ENCODE data around the gene C2orf15. TPM values are rescaled to one million over a fixed set of nuclear protein-coding genes. Genes with fewer than 3 reads are reported as not detected.
"Not testable (repeated sequence)": the region's sequence is repeated elsewhere in the genome, so short reads cannot be mapped to it uniquely, and the experiment has no call there.

The C2orf15 gene
- total and polyA plus RNA-seq, 12 donors: 0.35 to 2.2 (median 1.1) TPM; not detected in 1

DNA sequence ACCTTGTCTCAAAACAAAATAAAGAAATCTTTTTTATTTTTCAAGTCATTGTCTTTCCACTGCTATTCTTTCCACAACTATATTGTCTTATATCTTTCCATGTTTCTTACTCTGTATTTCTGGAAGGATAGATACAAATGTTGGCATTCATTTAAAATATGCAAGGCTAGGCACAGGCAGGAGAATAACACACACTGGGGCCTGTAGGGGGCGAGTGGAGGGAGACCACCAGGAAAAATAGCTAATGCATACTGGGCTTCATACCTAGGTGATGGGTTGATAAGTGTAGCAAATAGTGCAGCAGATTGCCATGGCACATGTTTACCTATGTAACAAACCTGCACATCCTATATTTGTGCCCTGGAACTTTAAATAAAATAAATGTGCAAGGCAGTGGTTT is 49.0 kb downstream of the C2orf15 start:
- no peak for DNase-seq
- no peaks in the 10 kb centered on the region for H3K9me3 ChIP-seq (replicated peaks in 1 of 3)
- no peak overlapping the region for H3K27ac ChIP-seq
- intact Hi-C loops (cut with DNase I): no loop called here
- no peak for TF ChIP-seq POLR2A (IDR thresholded peaks at IDR 0.05)
- TF ChIP-seq, protein P1, sequence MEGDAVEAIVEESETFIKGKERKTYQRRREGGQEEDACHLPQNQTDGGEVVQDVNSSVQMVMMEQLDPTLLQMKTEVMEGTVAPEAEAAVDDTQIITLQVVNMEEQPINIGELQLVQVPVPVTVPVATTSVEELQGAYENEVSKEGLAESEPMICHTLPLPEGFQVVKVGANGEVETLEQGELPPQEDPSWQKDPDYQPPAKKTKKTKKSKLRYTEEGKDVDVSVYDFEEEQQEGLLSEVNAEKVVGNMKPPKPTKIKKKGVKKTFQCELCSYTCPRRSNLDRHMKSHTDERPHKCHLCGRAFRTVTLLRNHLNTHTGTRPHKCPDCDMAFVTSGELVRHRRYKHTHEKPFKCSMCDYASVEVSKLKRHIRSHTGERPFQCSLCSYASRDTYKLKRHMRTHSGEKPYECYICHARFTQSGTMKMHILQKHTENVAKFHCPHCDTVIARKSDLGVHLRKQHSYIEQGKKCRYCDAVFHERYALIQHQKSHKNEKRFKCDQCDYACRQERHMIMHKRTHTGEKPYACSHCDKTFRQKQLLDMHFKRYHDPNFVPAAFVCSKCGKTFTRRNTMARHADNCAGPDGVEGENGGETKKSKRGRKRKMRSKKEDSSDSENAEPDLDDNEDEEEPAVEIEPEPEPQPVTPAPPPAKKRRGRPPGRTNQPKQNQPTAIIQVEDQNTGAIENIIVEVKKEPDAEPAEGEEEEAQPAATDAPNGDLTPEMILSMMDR (IDR thresholded peaks at IDR 0.05): no peak
- no peaks in the 10 kb centered on the region for H3K27me3 ChIP-seq
- 83 to 89% (median 87%) methylated on average over 1 of the region's 1 CpG for WGBS, 4 donors
- H3K4me1 ChIP-seq (replicated peaks in 1 of 2): no peaks in the 10 kb centered on the region
- no peak overlapping the region for H3K4me3 ChIP-seq
- H3K36me3 ChIP-seq (replicated peaks in 1 of 2): peaks cover 0 to 25% of the 10 kb centered on the region in 2 donors

- H3K4me3 ChIP-seq; intact Hi-C loops (cut with DNase I); H3K27me3 ChIP-seq; DNase-seq; H3K4me1 ChIP-seq (replicated peaks in 1 of 2); H3K27ac ChIP-seq; H3K9me3 ChIP-seq (replicated peaks in 1 of 3): not testable (repeated sequence)
- 96 to 99% (median 98%) methylated on average over 4 of the region's 4 CpGs for WGBS, 4 donors
- H3K36me3 ChIP-seq (replicated peaks in 1 of 2): peaks cover 0 to 41% of the 10 kb centered on the region in 2 donors
Observed at GRCh38 chr2:99192364-99192763, 50.9 kb downstream of the C2orf15 start.

- H3K4me1 ChIP-seq (replicated peaks in 1 of 2): no peaks in the 10 kb centered on the region
- 82 to 97% (median 94%) methylated on average over 6 of the region's 6 CpGs for WGBS, 4 donors
- DNase-seq: no peak
- no peak for TF ChIP-seq POLR2A (IDR thresholded peaks at IDR 0.05)
- TF ChIP-seq, protein P1 (IDR thresholded peaks at IDR 0.05): no peak
- H3K27ac ChIP-seq: no peak overlapping the region
- H3K36me3 ChIP-seq (replicated peaks in 1 of 2): peaks cover 0 to 32% of the 10 kb centered on the region in 2 donors
- intact Hi-C loops (cut with DNase I): no loop called here
- H3K9me3 ChIP-seq (replicated peaks in 1 of 3): no peaks in the 10 kb centered on the region
- H3K27me3 ChIP-seq: no peaks in the 10 kb centered on the region
- H3K4me3 ChIP-seq: no peak overlapping the region
Observed at GRCh38 chr2:99198103-99198841, 56.8 kb downstream of the C2orf15 start.

- Histone ChIP-seq H3K9me3 (replicated peaks in 1 of 3) (no peaks in the 10 kb centered on the region), H3K27ac (no peak overlapping the region), H3K36me3 (replicated peaks in 1 of 2) (peaks cover 0 to 29% of the 10 kb centered on the region in 2 donors), H3K27me3 (no peaks in the 10 kb centered on the region), H3K4me1 (replicated peaks in 1 of 2) (no peaks in the 10 kb centered on the region), H3K4me3 (no peak overlapping the region)
- WGBS, 4 donors: 89 to 95% (median 92%) methylated on average over 6 to 7 of the region's 7 CpGs
- TF ChIP-seq, protein P1 (IDR thresholded peaks at IDR 0.05): no peak
- TF ChIP-seq POLR2A (IDR thresholded peaks at IDR 0.05): no peak
- DNase-seq: no peak
- intact Hi-C loops (cut with DNase I): no loop called here
Observed at GRCh38 chr2:99200076-99200800, 58.7 kb downstream of the C2orf15 start.

Small RNA genes lying within 50 kb of the gene (small RNA-seq; reads per million reads assigned to genes)
- 0 reads per million in 2 donors for gene AC092587.1

Other genes starting within 250 kb of the C2orf15 start
- gene CRACDL, start 205.5 kb upstream of the C2orf15 start, total RNA-seq: 1 to 10 TPM in 8 of 9 donors, under 1 TPM in 1; 0.33 to 3.4 (median 2.1) TPM
- 1 to 10 TPM in 2 of 3 donors, under 1 TPM in 1; 0.88 to 2.6 (median 2.1) TPM for gene CRACDL, start 205.5 kb upstream of the C2orf15 start, polyA plus RNA-seq
- 10 to 100 TPM in 1 of 9 donors, 1 to 10 TPM in 8; 2.3 to 24.1 (median 7.7) TPM for gene TSGA10, start 13.2 kb downstream of the C2orf15 start, total RNA-seq
- 1 to 10 TPM; 3.0 to 5.0 (median 4.4) TPM for gene TSGA10, start 13.2 kb downstream of the C2orf15 start, polyA plus RNA-seq
- gene LIPT1, start 13.3 kb downstream of the C2orf15 start, total RNA-seq: 10 to 100 TPM in 2 of 9 donors, 1 to 10 TPM in 7; 4.4 to 11.4 (median 8.6) TPM
- 10 to 100 TPM; 12.6 to 14.7 (median 14.1) TPM for gene LIPT1, start 13.3 kb downstream of the C2orf15 start, polyA plus RNA-seq
- gene MITD1, start 39.4 kb downstream of the C2orf15 start, total RNA-seq: 10 to 100 TPM; 14.4 to 48.1 (median 24.2) TPM
- gene MITD1, start 39.4 kb downstream of the C2orf15 start, polyA plus RNA-seq: 10 to 100 TPM; 42.7 to 70.1 (median 51.1) TPM
- 10 to 100 TPM; 25.4 to 50.8 (median 32.3) TPM for gene MRPL30, start 39.5 kb downstream of the C2orf15 start, total RNA-seq
- gene MRPL30, start 39.5 kb downstream of the C2orf15 start, polyA plus RNA-seq: 10 to 100 TPM; 16.8 to 51.5 (median 17.4) TPM
- gene LYG2, start 114.0 kb downstream of the C2orf15 start, total RNA-seq: not detected
- gene LYG2, start 114.0 kb downstream of the C2orf15 start, polyA plus RNA-seq: not detected
- gene LYG1, start 159.5 kb downstream of the C2orf15 start, total RNA-seq: 1 to 10 TPM in 3 of 9 donors, under 1 TPM in 3, not detected in 3; 0.29 to 1.4 (median 1.0) TPM
- 10 to 100 TPM in 1 of 3 donors, 1 to 10 TPM in 1, under 1 TPM in 1; 0.57 to 10.8 (median 4.4) TPM for gene LYG1, start 159.5 kb downstream of the C2orf15 start, polyA plus RNA-seq
- 10 to 100 TPM; 13.2 to 54.5 (median 25.7) TPM for gene TXNDC9, start 194.6 kb downstream of the C2orf15 start, total RNA-seq
- 10 to 100 TPM; 10.5 to 43.9 (median 12.8) TPM for gene TXNDC9, start 194.6 kb downstream of the C2orf15 start, polyA plus RNA-seq
- 10 to 100 TPM; 11.1 to 36.5 (median 23.6) TPM for gene EIF5B, start 195.7 kb downstream of the C2orf15 start, total RNA-seq
- gene EIF5B, start 195.7 kb downstream of the C2orf15 start, polyA plus RNA-seq: 10 to 100 TPM; 40.7 to 71.3 (median 46.2) TPM